ENCODE data around the gene ARHGAP19.

DNA sequence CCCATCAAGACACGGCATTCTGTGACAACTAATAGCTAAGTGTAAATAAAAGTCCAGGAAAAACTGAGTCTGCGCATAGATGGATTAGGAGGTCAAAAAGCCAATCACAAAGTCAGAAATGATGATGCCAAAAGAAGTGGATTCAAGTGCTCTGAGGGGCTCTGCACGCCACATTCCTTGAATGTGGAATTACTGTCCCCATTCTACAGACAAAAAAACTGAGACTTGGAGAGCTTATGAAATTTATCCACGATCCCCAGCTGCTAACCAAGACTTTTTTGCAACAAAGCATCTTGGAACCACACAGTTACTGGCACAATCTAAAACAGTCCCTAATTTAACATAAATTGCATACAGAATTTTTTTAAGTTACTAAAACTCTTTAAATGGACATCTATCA, 57.1 kb downstream of the ARHGAP19 start:
- TF ChIP-seq, protein P1, sequence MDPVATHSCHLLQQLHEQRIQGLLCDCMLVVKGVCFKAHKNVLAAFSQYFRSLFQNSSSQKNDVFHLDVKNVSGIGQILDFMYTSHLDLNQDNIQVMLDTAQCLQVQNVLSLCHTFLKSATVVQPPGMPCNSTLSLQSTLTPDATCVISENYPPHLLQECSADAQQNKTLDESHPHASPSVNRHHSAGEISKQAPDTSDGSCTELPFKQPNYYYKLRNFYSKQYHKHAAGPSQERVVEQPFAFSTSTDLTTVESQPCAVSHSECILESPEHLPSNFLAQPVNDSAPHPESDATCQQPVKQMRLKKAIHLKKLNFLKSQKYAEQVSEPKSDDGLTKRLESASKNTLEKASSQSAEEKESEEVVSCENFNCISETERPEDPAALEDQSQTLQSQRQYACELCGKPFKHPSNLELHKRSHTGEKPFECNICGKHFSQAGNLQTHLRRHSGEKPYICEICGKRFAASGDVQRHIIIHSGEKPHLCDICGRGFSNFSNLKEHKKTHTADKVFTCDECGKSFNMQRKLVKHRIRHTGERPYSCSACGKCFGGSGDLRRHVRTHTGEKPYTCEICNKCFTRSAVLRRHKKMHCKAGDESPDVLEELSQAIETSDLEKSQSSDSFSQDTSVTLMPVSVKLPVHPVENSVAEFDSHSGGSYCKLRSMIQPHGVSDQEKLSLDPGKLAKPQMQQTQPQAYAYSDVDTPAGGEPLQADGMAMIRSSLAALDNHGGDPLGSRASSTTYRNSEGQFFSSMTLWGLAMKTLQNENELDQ (tag by site-specific recombination; IDR thresholded peaks at IDR 0.05; ENCODE audit: low read depth), result no peak
- TF ChIP-seq ZFP37 (tag by site-specific recombination; IDR thresholded peaks at IDR 0.05) (no peak), ZNF221 (tag by site-specific recombination; IDR thresholded peaks at IDR 0.05; ENCODE audit: borderline replicate concordance) (no peak)
